Fibroblast of skin of abdomen (primary cell): Measurements from ENCODE around the gene SMTNL2. TPM values are rescaled to one million over a fixed set of nuclear protein-coding genes. Genes with fewer than 3 reads are reported as not detected.

Source experiments
- DNase-seq: peaks from one replicate; pipeline ENCODE4 v3.0.0-alpha.2; 2013
- polyA plus RNA-seq, 2 experiments: library from polyadenylated mRNA; unstranded; fragments of 120-200 nt; gene quantifications; one replicate each; pipeline ENCODE4 v1.2.1, GENCODE V29; 2013; ENCODE audit not compliant: insufficient read length in 2 of 2

SMTNL2 gene
- polyA plus RNA-seq (2013, experiment 1 of 2; ENCODE audit: insufficient read length) = 0.28 TPM
- 0.87 TPM for polyA plus RNA-seq (2013, experiment 2 of 2; ENCODE audit: insufficient read length)

GRCh38 chr17:4584101-4584916 lies at the start of gene SMTNL2:
TSS of gene SMTNL2 (plus strand) at chr17:4584529. CDS start at chr17:4584606, 77 bp downstream.
- no peak for DNase-seq

DNA sequence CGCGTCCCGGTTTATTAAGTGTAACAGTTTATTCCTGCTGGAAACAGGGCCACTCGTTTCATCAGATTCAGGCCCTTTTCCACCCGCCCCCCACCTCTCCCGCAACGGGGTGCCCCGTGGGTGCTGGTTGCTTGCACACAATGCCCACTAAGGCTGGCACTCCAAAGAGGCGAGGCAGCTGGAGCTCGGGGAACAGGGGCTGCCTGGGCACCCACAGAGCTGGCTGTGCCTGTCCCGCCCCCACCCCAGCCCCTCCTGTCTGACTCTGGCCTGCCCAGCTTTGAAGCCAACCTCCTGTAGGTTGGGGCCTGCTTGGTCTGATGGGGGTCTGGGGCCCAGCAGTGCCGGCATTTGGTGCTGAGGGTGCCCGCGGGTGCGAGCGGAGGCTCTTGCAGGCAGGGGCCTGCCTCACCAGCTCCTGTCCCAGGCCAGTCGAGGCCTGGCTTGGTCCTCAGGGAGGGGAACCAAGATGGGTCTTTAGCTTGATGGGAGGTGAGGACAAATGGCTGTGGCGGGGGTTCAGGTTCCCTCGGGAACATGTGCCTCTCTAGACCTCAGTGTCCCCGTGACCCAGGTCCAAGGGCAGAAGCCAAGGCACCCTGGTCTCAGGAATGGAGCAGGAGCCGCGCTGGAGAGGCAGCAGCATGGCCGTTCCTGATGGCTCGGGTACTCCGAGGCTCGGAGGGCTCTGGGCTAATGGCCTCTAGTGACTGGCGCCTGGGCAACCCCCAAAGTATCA lies 49.2 kb upstream of the SMTNL2 start:
- no peak for DNase-seq

DNA sequence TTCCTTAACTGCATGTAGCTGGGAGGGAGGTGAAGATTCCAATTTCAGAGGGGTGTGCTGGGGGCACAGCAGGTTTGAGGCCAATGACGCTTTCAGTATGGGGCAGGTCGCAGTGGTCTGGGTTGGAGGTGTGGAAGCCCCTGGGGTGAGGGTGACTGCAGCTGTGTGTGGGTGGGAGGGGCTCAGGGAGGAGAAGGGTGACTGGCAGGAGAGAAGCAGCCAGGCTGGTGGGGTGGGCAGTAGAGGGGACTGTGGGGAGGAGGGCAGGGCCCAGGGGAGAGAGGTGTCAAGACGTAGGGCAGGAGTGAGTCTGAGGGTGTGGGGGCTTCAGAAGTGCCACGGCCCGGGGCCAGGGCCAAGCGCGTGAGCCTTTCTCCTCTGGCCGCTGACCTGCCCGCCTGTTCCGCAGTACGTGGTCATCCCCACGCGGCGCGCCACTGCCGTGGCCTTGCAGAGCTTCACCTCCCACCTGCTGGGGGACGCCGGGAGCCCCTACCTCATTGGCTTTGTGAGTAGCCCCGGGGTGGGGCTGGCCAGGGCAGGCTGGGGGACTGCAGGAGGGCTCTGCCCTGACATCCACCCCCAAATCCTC lies 48.6 kb upstream of the SMTNL2 start:
- no peak for DNase-seq

GRCh38 chr17:4536259-4536741 lies 48.0 kb upstream of the SMTNL2 start:
- peak; percentile 13 for DNase-seq

- DNase-seq = peak; percentile 14
Observed at GRCh38 chr17:4536742-4537411, 47.5 kb upstream of the SMTNL2 start.

DNA sequence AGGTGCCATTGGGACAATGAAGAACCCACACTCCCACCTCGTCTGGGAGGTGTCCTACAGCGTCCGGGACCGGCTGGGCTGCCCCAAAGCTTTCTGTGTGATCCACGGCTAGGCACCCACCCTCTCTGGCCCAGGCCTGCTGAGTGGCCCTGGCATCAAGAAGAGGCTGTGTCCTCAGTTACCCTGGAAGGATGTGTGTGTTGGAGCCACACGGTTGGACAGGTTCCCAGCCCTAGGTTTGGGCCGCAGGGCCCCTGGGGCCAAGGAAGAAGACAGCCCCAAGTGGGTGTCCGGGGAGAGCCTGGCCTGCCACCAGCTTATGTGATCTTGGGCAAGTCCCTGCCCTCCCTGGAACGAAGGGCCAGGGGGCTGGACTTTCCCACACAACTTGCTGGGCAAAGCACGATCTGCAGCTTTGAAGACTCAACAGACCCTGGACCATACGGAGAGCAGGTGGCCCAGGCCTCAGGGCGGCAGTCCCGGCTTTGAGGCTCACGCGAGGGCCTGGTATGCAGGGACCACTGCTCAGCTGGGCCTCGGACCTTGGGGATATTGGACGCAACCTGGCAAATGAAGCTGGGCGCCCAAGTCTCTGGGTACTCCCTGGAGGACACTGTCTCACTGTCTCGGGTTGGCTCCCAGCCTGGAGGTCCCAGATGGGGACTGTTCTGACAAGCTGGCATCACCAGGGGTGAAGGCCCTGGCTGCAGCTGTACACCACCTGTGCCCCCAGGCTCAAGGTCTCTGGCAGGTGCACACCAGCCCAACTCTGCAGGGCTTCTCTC lies 46.7 kb upstream of the SMTNL2 start:
- no peak for DNase-seq

GRCh38 chr17:4538236-4539002 lies 45.9 kb upstream of the SMTNL2 start:
- no peak for DNase-seq

DNA sequence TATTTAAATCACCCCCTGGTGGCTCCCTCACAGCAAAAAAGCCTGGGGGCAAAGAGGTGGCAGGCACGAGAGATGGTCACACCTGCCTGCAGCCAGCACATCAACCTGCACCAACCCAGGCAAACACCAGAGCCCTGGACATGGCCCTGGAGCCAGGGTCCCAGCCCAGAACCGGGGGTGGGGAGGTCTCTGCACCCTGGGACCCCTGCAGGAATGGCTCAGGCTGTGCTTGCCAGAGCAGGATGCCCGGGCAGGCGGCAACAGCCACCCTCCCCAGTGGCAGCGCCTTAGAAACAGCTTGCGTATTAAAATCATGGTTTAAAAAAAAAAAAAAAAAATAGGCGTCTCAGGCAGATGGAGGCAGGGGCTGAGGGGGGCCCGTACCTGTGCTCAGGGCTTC lies 45.3 kb upstream of the SMTNL2 start:
- no peak for DNase-seq

DNA sequence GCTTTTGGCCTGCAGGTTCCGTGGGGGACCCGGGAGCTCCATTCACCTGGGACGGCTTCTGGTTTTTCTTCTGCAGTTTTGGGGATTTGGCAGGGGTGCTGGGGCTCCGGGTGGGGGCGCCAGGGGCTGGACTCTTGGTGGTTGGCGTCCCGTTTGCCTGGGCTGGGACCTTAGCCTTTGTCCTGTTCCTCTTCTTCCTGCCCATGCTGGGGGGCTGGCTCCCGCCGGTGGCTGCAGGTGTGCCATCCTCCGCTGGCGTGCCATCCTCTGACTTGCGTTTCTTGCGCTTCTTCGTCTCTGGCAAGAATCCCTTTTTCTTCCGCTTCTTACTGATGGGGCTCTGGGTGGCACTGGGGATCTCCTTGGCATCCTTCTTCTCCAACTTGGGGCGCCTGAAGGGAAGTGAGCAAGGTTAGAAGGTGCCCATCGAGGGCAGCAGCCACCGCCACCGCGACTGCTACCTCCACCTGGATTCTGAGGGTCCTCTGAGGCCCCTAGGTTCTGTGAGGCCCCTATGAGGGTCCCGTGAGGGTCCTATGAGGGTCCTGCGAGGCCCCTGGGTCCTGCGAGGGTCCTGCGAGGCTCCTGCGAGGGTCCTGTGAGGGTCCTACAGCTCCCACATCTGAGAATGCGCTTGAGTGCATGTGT lies 44.6 kb upstream of the SMTNL2 start:
- DNase-seq = no peak

DNA sequence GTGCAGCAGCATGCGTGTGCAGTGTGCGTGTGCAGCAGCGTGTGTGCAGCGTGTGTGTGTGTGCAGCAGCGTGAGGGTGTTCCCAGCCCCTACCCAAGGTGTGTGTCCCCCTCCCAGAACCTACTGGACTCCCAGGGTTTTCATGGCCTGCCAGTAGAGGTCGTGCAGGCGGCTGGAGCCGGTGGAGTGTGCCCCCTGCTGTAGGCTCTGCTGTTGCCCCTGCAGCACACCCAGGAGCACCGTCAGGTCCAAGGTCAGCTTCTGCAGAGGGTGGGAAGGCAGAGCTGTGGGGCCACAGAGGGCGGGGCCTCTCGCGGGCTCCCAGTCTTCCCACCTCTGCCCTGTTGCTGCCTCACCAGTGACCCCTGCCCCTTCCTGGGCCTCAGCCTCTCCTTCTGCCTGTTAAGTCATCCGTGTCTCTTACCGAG lies 44.1 kb upstream of the SMTNL2 start:
- no peak for DNase-seq

DNA sequence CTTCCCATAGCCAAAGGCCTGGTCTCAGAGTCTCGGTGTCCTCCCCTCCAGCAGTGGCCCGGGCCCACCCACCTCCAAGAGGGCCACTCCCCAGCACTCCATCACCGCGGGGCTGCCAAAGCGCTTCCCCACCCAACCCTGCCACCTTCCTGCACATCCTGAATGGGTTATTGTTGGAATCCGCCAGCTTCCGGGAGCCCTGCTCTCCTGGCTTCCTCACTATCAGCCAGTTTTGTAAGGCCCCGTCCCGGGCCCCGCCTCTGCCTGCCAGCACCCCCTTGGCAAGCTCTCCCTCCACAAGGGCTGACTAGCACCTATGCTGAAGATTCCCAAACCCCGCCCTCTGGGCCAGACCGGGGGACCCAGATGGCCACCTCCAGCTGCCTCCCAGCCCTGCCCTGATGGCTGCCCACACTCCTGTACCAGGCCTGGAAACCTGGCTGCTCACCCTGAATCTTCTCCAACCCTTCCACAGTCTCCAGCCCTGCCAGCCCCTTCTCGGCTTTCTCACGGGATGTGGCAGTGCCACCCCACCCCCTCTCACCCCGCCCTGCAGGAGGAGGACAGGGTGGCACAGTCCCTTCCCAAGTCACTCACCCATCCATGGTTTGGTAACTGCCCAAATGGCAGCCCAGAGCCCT lies 43.5 kb upstream of the SMTNL2 start:
- DNase-seq = no peak

DNA sequence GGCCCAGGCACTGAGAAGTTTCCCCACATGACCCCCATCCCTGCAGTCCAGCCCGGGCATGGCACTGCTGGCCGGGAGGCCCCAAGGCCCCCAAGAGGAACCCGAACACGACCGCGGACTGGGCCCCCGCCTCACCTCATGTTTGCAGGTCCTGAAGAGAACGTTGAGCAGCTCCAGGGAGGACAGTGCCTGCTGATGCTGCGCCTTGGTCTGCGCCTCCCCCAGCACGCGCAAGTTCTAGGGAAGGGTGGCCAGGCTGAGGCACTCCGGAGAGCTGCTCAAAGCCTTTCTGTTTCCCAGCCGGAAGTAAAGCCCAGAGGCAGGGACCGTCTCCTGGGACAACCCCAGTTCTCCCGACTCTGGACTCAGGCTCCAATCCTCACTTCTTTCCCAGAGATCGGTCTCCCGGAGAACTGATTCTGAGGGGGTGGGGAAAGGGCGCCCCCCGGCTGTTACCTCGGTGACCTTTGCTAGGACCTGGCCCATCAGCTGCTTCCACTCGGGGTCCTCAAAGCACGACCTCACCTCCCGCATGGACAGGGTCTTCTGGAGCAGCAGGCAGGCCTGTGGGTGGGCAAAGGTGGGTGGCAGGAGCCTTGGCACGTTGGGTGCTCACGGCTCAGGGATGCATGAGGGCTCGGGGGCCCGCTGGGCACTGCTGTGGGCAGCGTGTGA lies 42.9 kb upstream of the SMTNL2 start:
- DNase-seq = no peak

DNA sequence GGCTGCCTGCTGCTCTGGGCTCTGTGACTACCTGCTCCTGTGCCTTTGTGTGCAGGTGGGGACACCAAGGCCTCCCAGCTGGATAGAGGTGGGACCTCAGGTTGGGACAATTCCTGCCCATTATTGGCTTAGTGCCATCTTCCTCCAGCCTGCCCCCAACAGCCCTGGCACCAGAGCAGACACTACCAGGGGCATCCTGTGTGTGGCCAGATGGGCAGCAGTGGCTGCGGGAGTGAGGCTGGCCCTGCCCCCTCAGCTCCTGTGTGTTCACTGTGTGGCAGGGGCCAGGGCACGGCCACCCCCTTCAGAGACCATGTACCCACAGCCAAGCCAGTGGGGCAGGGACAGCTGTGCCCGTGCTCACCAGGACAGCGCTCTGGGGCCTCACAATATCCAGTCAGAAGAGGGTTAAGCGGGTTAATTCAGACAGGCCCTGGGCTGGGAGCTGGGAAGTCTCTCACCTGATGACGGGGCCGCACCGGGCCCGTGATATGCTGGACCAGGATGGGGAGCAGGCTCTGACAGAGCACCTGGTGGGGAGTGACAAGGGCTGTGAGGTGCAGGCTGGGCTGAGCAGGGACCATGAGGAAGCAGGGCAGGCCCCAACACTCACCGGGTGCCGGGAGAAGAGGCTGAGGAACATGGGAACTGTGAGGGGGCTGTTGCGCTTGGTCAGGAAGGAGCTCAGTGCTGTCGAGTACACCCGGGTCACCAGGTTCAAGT lies 42.2 kb upstream of the SMTNL2 start:
- no peak for DNase-seq

GRCh38 chr17:4542726-4543191 lies 41.6 kb upstream of the SMTNL2 start:
- no peak for DNase-seq

DNA sequence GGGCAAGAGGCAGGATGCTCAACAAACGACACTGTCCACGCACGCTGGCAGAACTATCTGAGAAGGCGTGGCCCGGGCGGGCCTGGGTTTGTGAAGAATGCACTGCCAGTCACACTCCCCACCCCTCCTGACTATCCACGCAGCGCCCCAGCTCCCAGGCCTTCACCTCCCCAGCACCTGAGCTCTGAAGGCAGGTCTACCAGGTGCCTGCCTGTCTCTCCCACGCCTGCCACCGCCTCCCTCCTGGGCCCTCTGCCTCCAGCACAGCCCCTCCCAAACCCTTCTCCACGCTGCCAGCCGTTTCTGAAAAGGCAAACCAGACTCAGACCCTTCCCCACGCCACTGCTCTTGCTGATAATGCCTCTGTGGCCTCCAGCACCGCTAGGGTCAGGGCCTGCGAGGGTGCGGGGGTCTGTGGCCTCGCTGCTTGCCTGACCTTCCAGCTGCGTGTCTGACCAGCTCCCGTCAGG lies 40.7 kb upstream of the SMTNL2 start:
- DNase-seq = no peak

DNA sequence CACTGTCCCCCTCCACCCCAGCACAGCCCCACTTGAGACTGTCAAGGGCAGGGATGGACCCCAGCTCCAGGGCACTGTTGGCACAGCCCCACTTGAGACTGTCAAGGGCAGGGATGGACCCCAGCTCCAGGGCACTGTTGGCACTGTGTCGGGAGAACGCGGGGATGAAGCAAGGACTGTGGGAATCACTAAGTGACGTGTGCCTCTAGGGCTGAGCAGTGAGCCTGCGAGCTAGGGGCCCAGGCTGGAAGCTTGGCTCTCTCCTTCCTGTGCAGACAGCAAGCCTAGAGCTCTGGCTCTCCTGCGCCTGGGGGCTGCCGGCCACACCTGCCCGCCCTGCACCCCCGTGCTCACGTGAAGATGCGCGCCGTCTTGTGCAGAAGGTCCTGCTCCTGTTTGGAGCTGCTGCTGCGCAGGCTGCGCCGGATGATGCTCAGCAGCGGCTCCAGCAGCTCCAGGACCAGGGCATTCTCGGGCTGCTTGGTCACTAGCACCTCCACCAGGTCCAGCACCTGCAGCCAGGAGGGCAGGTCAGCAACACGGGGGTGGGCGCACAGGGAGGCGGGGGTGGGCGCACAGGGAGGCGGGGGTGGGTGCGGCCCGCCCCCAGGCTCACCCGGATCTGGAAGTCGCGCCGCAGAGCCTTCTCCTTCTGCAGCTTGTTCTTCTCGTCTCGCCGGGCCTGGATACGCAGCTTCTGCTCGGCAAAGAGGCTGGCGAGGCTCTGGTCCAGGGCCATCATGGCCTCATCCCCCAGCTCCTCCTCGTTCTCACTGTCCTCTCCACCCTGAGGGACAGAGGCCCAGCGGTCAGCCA lies 40.0 kb upstream of the SMTNL2 start:
- no peak for DNase-seq

DNA sequence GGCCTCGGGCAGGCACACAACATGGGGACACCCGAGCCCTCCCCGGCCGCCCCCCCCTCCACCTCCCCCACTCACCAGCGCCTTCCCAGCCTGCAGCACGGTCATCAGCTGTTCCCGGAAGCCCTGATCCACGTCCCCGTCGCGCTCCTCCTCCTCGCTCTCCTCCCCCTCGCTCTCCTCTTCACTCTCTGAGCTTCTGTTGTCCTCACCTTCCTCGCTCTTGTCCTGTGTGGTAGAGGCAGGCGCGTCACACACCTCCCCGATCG lies 39.4 kb upstream of the SMTNL2 start:
- DNase-seq = no peak
